HG03196 (cell line): Measurements from ENCODE around the gene RASGEF1C.

Experiments used
- ATAC-seq: cut with Tn5 transposase; IDR thresholded peaks from one replicate; pipeline ENCODE4 v1.9.1; 2021; ENCODE audit not compliant: unreplicated experiment

RASGEF1C gene

GRCh38 chr5:180160789-180161188 is 48.2 kb downstream of the RASGEF1C start:
- ATAC-seq = no peak

- no peak for ATAC-seq
Measured at GRCh38 chr5:180160215-180160614, 48.8 kb downstream of the RASGEF1C start.

GRCh38 chr5:180159756-180160155 is 49.3 kb downstream of the RASGEF1C start:
- ATAC-seq = no peak

GRCh38 chr5:180157866-180158265 is 51.1 kb downstream of the RASGEF1C start:
- ATAC-seq = no peak

GRCh38 chr5:180156141-180156540 is 52.9 kb downstream of the RASGEF1C start:
- no peak for ATAC-seq

GRCh38 chr5:180155365-180155926 is 53.6 kb downstream of the RASGEF1C start:
- no peak for ATAC-seq

- no peak for ATAC-seq
Measured at GRCh38 chr5:180154821-180155364, 54.1 kb downstream of the RASGEF1C start.

- no peak for ATAC-seq
Measured at GRCh38 chr5:180153991-180154390, 55.0 kb downstream of the RASGEF1C start.

GRCh38 chr5:180153099-180153498 is 55.9 kb downstream of the RASGEF1C start:
- ATAC-seq = no peak

- no peak for ATAC-seq
Measured at GRCh38 chr5:180143656-180144364, 65.2 kb downstream of the RASGEF1C start.

- no peak for ATAC-seq
Measured at GRCh38 chr5:180142824-180143610, 66.0 kb downstream of the RASGEF1C start.

- ATAC-seq = no peak
Measured at GRCh38 chr5:180142021-180142765, 66.8 kb downstream of the RASGEF1C start.

- ATAC-seq = no peak
Measured at GRCh38 chr5:180141068-180141660, 67.8 kb downstream of the RASGEF1C start.

GRCh38 chr5:180140571-180140970 is 68.4 kb downstream of the RASGEF1C start:
- no peak for ATAC-seq

- ATAC-seq = no peak
Measured at GRCh38 chr5:180140079-180140554, 68.9 kb downstream of the RASGEF1C start.

GRCh38 chr5:180139731-180140055 is 69.3 kb downstream of the RASGEF1C start:
- no peak for ATAC-seq

- no peak for ATAC-seq
Measured at GRCh38 chr5:180138976-180139730, 69.9 kb downstream of the RASGEF1C start.

GRCh38 chr5:180138214-180138975 is 70.6 kb downstream of the RASGEF1C start:
- ATAC-seq = no peak
